GM21529 (cell line): ENCODE measurements around the gene NDUFS2.

Experiments used
- ATAC-seq: cut with Tn5 transposase; IDR thresholded peaks from one replicate; pipeline ENCODE4 v1.9.1; 2021; ENCODE audit not compliant: unreplicated experiment

The NDUFS2 gene

DNA sequence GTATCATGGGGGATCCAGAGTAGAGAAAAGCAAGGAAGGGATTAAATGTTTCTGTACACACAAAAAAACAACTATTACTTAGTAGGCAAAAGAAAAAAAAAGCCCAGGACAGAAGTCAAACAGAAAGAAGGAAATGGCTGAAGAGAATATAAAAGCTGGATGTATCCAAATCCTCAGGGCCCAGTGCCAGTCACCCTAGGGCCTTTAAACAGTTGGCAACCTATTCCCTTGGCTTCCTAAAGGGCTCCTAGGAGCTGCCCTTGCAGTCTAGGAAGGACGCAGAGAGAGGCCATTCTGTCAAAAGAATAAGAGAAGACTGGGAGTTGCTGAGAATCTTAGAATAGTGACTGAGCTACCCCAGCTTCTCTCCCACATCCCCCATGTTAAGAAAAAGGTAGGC lies 29.8 kb upstream of the NDUFS2 start:
- ATAC-seq = no peak

DNA sequence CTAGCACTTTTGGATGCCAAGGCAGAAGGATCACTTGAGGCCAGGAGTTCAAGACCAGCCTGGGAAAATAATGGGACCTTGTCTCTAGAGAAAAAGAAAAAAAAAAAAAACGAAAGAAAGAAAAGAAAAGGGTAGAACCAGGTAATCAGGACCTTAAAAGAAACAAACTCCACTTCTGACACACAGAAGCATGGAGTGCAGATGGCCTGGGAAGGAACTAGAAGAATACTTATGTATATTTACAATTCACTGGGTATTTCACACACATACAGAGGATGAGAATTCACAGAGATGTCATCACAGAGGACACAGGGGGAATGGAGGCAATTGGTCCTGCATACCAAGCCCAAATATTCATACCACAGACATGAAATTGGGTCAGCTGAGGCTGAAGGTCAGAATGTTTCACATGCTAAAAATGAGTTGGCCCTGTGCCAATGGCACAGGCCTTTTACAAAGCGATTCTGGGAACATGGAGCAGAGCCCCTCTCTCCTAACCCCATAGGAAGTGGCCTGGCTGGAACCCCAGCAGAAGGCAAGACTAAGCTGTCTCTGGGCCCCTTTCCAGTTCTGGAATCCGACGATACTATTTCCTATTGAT lies 29.3 kb upstream of the NDUFS2 start:
- no peak for ATAC-seq

DNA sequence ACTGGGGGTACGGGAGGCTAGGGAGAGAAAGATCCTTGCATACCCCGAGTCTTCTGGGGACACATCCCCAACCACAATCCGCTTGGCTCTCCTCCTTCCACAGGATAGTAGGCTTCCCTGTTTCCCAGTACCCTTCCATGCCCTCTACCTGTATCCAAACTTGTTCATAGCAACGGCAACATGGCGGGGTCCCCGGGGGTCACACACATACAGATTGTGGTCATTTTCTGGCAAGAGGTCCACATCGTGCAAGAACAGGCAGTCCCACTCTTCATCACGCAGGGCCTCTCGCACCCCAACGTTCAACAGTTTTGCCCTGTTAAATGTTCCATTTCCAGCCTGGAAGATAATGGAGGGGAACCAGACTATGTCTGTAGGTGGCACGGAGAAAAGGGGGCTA lies 28.5 kb upstream of the NDUFS2 start:
- ATAC-seq = no peak

DNA sequence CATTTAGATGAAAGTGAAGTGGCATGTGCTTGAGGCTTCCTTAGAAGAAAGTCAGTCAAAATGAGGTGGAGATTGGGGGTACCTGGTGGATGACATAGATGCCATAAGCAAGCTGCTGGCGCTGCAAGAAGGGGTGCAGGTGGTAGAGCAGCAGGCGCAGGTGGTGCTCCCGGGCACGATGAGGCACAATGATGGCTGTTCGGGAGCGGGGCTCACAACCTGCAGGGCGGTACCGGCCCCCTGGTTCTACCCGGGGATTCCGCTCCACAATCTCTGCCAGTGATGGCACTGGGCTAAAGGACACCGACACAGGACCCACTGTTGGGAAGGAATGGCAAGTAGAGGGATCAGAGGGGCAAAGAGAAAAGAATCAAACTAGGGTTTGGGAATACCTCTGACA lies 27.3 kb upstream of the NDUFS2 start:
- no peak for ATAC-seq

DNA sequence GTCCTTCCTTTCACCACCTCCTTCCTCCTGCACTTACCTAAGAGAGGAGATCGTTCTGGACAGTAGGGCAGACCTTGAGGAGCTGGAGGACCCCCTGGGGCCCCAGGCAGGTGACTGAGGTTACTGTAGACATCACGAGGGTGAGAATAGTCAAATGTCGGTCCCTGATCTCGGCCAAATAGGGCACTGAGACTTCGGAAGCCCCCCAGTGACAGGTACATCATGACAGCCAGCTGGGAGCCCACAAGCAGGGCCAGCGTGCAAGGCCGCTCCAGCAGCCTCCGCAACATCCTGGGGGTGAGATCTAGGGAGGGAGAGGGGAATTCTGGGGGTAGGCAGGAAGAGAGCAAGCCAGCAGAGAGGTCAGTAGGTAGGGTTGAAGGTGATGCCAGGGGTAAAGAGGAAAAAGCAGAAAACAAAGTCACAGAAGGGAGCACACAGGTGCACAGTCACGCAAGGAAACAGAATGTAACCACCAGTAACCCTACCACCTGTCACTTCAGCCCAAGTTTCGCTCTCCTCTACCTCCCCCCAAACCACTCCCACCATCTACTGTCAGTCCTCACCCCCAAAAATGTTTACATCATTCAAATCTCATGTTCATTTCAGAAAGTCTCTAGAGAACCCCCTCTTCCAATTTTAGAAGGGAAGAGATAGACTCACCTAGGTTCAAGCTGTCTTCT lies 26.3 kb upstream of the NDUFS2 start:
- no peak for ATAC-seq

DNA sequence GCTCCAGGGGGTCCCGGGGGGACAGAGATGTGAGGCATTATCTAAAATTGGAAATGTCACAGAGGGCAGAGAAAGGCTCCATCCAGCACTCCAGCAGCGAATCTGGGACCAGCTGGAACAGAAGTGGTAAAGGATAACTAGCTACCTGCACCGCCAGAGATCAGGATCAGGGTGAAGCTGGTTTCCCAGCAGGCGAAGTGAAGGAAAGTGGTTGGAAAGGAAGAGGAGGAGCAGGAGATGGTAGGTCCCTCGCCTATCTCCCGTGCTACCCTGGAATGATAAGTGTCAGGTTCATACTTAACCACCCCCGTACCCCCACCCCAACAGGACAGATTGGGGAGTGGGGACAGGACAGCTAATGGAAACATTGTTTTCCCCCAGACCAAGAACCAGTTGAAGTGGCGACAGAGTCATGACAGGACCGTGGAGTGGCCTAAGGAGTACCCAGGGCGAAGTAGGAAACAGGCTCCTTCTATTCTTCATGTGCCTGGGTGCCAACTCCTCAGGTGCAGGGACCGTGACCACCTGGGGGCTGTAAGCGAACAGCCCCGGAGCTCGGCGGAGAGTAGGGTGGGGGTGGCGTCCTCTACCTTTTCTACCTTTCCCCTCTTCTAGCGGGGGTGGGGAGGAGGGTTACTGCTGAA lies 25.6 kb upstream of the NDUFS2 start:
- no peak for ATAC-seq

DNA sequence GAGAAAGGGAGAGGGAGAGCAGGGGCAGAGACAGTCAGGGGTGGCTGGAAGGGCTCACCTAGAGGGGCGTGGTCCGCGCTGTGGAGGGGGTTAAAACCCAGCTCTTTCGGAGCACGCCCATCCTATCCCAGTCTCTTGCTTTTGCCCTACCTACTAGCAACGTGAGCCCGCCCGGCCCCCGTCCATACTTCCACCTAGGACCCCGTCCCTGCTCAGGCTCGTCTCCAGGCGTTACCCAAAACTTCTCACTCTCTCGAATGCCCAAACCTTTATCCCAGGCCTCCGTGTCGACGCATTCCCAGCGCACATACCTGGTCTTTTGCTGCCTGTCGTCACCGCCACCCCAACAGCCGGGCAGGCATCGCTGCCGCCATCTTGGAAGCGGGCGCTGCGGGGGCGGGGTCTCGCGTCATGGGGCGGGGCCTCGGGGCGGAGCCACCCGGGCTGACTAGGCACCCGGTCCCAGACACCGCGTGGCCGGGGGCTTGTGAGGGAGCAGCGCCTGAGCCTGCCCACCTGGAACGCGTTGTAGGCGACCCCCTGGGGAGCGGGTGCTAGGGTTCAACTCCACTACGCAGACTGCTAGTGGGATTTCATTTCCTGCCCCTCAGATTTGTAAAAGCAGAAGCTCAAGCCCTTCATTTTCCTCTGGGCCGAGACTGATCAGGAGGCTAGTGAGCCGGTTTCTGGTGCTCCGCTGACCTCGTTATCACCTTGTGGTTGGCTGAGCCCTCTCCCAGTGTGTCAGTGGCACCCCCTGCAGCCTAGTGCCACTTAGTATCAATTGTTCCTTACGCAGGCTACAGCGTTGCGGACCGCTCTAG lies 24.8 kb upstream of the NDUFS2 start, which contains the start of gene B4GALT3:
Gene B4GALT3, minus strand, starts transcription at position 396 of the 824 bp plus-strand sequence. CDS start 1,447 bp downstream, outside the sequence.
- peak; percentile 76 for ATAC-seq

DNA sequence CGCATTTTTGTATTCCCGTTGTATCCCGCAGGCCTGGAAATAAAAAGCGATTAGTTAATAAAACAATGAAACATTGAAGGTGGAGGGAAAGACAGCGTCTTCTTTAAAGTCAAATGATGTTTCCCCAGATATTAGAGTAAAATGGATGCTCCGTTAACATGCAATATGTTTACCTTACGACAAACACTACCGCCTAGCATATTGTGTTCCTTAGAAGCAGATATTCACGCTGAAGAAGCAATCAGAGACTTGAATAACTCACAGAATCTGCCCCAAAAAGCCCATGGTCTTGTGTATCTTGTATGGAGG lies 24.3 kb upstream of the NDUFS2 start:
- ATAC-seq = no peak

DNA sequence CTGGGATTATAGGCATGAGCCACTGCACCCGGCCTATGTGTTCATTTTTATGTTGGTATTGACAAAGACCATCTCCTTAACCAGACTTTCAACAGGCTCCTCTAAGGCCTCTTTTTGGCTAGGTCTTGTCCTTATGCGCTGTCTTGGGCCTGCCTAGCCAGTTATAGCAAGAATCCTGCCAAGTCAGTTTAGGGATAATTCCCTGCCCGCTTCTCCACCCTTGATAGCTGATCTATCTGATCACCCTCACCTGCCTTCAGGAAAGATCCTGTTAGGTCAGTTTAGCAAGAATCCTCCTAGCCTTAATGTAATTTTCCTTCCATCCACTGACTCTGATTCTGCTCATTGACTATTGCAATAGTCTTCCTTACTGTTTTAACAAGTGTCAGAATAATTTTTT lies 22.5 kb upstream of the NDUFS2 start:
- ATAC-seq = no peak

DNA sequence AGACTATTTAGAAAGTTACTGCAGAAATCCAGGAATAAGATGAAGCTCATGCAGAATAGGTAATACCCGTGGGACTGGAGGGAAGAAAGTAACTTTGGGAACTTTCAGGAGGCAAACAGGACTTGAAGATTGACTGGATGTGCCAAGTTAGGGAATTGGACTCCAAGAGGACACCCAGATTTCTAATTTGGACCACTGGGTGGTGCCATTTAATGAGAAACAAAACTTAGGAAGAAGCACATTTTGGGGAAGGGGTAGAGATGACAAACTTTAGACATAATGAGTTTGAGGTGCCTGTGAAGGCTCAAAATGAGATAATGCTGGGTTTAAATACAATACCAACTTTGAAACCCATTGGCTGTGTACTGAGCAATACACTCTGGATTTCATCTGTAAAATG lies 21.5 kb upstream of the NDUFS2 start:
- ATAC-seq = no peak

DNA sequence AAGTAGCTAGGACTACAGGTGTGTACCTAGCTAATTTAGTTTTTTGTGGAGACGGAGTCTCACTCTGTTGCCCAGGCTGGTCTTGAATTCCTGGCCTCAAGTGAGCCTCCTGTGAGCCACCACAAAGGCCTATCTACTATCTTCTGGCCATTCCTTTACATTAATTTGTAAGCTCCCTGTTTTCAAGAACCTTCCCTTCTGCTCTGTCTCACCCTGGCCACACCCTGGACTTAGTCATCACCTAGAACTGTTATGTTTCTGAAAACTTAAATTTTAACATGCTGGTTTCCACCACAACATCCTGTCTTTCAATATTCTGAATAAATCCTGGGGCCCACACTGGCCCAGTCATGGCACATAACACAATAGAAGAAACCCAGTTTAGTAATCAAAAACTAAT lies 20.0 kb upstream of the NDUFS2 start:
- peak; percentile 45 for ATAC-seq

DNA sequence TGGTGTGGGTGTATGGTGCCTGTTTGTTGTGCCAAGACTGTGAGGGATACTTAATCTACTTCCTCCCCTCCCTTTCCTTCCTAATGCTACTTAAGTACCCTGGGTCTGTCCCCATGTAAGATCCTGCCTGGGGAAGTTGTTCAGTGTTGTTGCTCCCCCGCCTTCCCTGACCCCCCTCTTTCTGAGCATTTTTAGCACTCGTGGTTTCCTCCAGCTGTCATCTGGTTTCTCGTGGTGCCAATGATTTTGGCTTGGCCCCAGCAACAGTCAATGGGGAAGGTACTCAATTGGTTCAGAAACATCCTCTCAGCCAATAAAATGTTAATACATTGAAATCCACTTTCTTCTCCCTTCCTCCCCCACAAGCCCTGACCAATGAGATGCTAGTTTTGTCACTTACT lies 16.9 kb upstream of the NDUFS2 start:
- peak; percentile 67 for ATAC-seq

DNA sequence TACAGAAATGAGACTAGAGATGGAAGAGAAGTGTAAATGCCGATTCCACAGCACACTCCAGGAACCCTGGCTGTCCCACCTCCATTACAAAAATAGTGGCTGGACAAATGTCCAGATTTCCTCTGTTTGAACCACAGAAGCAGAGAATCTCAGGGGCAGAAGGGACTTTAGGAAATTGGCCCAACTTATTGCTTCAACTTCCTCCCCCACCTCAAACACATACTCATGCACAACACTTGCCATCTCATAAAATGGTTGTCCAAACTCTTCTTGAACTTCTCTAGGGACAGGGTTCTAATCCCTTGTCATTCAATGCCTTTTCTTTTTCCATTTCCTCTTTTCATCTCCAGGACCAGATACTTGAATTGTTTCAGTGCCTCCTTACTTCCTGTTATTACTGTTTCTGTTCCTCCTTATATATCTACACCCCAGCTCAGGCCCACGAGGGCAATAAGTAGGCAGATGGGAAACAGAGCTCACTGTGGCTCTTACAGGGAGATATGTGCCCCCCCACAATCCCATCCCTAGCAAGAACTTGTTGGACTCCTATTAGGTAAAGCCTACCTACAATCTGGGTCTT lies 16.3 kb upstream of the NDUFS2 start:
- ATAC-seq = peak; percentile 39

DNA sequence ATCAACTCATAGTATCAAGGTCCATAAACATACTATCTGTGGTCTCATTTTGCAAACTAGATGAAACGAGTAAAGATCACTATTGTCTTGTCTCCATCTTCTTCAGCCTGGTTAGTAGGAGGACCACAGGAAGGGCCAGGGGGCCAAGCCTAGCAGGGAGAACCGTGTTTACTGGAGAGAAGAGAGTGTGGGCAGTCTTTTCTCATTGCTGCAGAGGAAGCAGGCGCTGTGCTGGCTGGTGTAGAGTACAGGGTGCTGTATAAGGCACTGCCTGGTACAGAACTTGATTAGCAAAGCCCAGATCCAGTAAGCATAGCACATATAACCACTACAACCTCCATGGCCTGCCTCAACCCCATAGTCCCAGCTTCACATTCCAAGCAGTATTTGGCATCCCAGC lies 14.9 kb upstream of the NDUFS2 start:
- ATAC-seq = no peak

DNA sequence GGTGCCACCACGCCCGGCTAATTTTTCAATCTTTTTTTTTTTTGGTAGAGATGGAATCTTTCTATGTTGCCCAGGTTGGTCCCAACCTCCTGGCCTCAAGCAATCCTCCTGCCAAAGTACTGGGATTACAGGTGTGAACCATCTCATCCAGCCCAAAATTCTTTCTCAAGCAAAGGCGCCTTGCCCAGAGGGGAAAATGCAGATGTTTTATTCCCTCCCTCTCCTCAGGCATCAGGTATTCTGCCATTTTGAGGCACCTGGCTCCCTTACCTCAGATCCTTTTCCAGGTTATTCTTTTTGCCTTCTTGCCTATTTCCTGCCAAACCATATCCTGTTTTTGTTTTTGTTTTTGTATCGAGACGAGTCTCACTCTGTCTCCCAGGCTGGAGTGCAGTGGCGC lies 13.8 kb upstream of the NDUFS2 start:
- no peak for ATAC-seq

DNA sequence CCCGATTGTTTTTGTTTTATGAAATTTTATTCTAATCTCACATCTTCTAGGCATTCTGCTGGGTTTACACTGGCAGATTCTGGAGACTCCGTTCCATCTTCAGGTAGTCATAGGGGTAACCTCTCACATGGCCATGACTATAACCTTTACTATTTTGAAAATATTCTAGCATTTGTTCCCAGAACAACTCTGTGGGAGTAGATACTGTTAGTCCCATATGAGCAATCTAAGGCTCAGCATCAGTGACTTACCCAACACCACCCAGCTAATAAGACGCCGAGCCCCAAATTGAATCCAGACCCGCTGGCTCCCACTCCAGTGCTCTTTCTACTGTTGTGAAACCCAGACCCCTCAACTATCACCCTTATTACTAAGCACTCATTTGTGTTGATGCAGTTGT lies 13.1 kb upstream of the NDUFS2 start:
- ATAC-seq = no peak

DNA sequence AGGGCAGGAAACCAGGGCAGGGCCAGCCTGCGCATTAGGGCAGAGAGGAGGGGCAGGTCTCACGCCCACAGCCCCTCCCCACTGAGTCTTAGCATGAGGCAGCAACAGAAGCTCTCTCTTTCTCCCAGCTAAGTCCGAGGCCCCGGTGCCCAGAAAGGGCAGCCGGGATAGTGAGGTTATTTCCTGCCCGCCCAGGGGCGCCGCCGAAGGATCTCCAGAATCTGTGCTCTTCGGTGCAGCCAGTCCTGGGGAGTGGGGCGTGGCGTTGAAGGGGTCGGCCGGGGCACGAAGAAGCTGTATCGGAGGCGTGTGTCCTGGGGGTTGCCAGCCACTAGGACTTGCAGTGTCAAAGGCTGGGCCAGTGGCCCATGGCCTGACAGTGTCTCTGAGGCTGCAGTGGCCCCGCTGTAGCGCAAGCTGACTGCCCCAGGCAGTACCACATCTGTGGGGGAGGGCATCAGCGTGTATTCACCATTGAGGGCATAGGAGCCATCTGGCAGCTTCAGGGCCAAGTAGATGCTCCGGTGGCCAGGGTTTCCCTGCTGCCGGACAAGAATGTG lies 11.1 kb upstream of the NDUFS2 start:
- no peak for ATAC-seq

DNA sequence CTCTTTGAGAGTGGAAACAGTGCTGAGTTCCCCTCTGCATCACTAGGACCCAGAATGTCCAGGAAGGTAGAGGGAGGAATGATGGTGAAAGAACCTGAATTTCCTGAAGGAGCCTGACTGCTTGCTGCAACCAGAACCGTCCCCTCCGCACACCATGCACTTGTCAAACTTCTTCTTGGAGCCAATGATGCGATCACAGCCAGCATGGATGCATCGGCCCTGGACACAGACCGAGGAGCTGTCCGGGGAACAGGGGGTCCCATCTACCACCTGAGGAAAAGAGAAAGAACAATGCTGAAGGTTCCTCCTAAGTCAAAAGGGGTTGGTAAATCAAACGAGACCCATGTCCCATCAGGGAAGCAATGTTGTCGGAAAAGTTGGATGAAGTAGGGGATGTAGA lies 10.2 kb upstream of the NDUFS2 start:
- ATAC-seq = no peak

DNA sequence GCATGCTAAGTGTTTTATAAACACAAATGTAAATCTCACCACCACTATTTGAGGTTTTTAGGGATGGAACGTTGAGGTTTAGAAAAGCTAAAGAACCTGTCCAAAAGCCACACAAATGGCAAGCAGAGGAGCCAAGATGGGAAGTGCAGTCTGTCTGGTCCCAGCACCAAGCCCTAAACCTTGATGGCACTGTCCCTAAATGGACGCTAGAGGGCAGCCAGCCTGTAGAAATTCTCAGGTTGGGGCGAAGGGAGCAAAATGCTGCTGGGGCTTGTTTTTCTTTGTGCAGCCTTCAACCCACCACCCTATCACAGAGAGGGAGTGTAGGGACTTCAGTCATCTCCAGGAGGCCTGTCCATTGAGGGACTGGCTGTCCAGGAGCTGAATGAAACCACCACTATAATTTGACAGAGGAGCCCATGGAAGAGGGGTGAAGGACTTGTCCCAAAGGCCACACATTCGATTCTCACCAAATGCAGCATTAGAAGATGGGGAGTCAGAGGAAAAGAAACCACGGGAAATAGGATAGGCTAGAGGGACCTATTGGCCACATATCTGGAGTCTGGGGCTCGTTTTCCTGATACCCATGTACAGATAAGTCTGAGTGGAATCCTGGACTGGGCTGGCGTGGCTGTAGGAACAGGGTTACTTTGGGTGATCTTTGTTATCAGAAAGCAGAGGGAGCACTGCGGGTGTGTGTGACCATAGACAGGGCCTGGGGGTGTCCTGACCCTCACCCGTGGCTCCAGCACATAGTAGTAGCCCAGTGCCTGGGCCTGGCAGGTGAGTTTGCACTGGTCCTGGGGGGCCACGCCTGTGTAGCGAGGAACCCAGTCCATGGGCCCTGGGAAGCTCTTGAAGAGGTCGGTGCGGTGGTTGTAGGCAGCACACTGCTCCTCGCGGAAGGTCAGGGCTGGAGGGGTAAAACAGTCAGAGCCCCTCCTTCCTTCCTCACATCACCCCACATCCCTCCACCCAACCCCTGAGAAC lies 9.4 kb upstream of the NDUFS2 start:
- ATAC-seq = peak; percentile 63
